Transverse colon (tissue), 4 donors: Measurements from ENCODE around the gene HIRIP3. TPM values are rescaled to one million over a fixed set of nuclear protein-coding genes. Genes with fewer than 3 reads are reported as not detected.
"Not testable (repeated sequence)": the region's sequence is repeated elsewhere in the genome, so short reads cannot be mapped to it uniquely, and the experiment has no call there.

ENCODE experiments used
- DNase-seq: peaks from one replicate; pipeline ENCODE4 v3.0.0-alpha.2; 2019
- H3K27ac ChIP-seq, 4 donors: fragments of 200-600 bp; sonication (generic); 2 replicates each; pipeline ENCODE4 v1.5.1; 2016 to 2018; ENCODE audit warnings: inconsistent platforms in 4 of 4
- H3K27me3 ChIP-seq: fragments of 200-600 bp; sonication (generic); 2 replicates; pipeline ENCODE4 v1.5.1; 2017; ENCODE audit warnings: inconsistent platforms
- H3K36me3 ChIP-seq, 4 donors: fragments of 200-600 bp; sonication (generic); 2 replicates each; pipeline ENCODE4 v1.5.1; 2017 to 2019; ENCODE audit warnings: inconsistent platforms in 4 of 4
- H3K4me1 ChIP-seq, 4 donors: fragments of 200-600 bp; sonication (generic); 2 replicates each; pipeline ENCODE4 v1.5.1; 2017 to 2020; ENCODE audit warnings: inconsistent platforms in 4 of 4
- H3K4me3 ChIP-seq, 4 donors: fragments of 200-600 bp; sonication (generic); 1 replicate in 1 of 4; 2 replicates in 3 of 4; pipeline versions ENCODE4 v1.5.1 to v1.6.1; 2017 to 2019; ENCODE audit warnings: inconsistent platforms in 4 of 4
- H3K9me3 ChIP-seq, 2 donors: fragments of 200-600 bp; sonication (generic); 2 replicates each; pipeline ENCODE4 v1.5.1; 2017 to 2019; ENCODE audit warnings: inconsistent platforms in 2 of 2
- EP300 ChIP-seq: sonication (generic); formaldehyde crosslinking; IDR thresholded peaks from one replicate; pipeline ENCODE4 v1.6.1; 2017; ENCODE audit warnings: antibody characterized with exemption, low read depth
- POLR2A ChIP-seq: fragments of 450-650 bp; IDR thresholded peaks from one replicate; pipeline ENCODE4 v1.6.1; 2016; ENCODE audit warnings: antibody characterized with exemption, mild to moderate bottlenecking, moderate library complexity
- POLR2AphosphoS5 ChIP-seq, 3 donors: sonication (generic); formaldehyde crosslinking; IDR thresholded peaks; one replicate each; pipeline ENCODE4 v1.6.1; 2016; ENCODE audit warnings: antibody characterized with exemption in 3 of 3
- WGBS, 2 donors: methylation state at CpG; one replicate each; pipeline ENCODE4 v1.1.5; 2018; ENCODE audit warnings: low coverage in 1 of 2; 5-methylcytosine and 5-hydroxymethylcytosine counted together
- in situ Hi-C, 4 donors: fragments of 200-750 bp; cut with MboI; loops; one replicate each; pipeline versions ENCODE4 v1.15.0 to v1.15.1; 2017; ENCODE audit warnings: low sequenced_read_pairs in 3 of 4, low pct_ligation_motif_present in 1 of 4, low pct_unique_long_range_greater_than_20kb in 1 of 4
- intact Hi-C: fragments of 100-400 bp; cut with DNase I; formaldehyde crosslinking; loops from one replicate; pipeline ENCODE4 v1.15.1; 2023; ENCODE audit warnings: low total_unique reads
- total RNA-seq, 4 donors: library from RNA; depleted of rRNA; stranded (reverse); fragments of >200 nt; gene quantifications; one replicate each; pipeline ENCODE4 v1.1.0, GENCODE V29; 2016
- TF ChIP-seq, protein P1 (sequence below), 5 experiments: fragments of 200-600 bp in 3 of 5; fragments of 450-650 bp in 2 of 5; sonication (generic) in 3 of 5; IDR thresholded peaks; 1 replicate in 2 of 5; 2 replicates in 3 of 5; pipeline ENCODE4 v1.5.1; 2016 to 2017; ENCODE audit warnings: antibody characterized with exemption in 5 of 5, inconsistent platforms in 3 of 5, mild to moderate bottlenecking in 2 of 5, moderate library complexity in 1 of 5

The HIRIP3 gene
- total RNA-seq, 4 donors from 2014 or later, result 1.8 to 11.7 (median 8.8) TPM

- in situ Hi-C loops (loop anchor here in 2 of 4 donors (25.0 kb wide), 2 partner anchors 156 to 331 kb away; partner anchors contain the start of genes CDIPT (in 2 of the 2) and QPRT (in 1 of the 2)), intact Hi-C loops (loop anchor here (5.0 kb wide), 1 partner anchor 1761 kb away; no protein-coding TSS in a partner anchor)
- no peak overlapping the region for H3K27ac ChIP-seq
- TF ChIP-seq, protein P1, sequence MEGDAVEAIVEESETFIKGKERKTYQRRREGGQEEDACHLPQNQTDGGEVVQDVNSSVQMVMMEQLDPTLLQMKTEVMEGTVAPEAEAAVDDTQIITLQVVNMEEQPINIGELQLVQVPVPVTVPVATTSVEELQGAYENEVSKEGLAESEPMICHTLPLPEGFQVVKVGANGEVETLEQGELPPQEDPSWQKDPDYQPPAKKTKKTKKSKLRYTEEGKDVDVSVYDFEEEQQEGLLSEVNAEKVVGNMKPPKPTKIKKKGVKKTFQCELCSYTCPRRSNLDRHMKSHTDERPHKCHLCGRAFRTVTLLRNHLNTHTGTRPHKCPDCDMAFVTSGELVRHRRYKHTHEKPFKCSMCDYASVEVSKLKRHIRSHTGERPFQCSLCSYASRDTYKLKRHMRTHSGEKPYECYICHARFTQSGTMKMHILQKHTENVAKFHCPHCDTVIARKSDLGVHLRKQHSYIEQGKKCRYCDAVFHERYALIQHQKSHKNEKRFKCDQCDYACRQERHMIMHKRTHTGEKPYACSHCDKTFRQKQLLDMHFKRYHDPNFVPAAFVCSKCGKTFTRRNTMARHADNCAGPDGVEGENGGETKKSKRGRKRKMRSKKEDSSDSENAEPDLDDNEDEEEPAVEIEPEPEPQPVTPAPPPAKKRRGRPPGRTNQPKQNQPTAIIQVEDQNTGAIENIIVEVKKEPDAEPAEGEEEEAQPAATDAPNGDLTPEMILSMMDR (IDR thresholded peaks at IDR 0.05), result no peak
- TF ChIP-seq EP300 (no peak), POLR2A (no peak), POLR2AphosphoS5 (IDR thresholded peaks at IDR 0.05) (no peak)
- no peaks in the 10 kb centered on the region for H3K9me3 ChIP-seq
- H3K4me3 ChIP-seq, result no peak overlapping the region
- H3K27me3 ChIP-seq, result no peaks in the 10 kb centered on the region
- WGBS, 2 donors, result 75 to 83% methylated on average over 1 to 4 of the region's 4 CpGs
- peaks cover 0 to 10% (median 4%) of the 10 kb centered on the region in 4 donors for H3K4me1 ChIP-seq
- no peak for DNase-seq
- no peaks in the 10 kb centered on the region for H3K36me3 ChIP-seq
Observed at GRCh38 chr16:30018731-30019158, 23.3 kb upstream of the HIRIP3 start.

DNA sequence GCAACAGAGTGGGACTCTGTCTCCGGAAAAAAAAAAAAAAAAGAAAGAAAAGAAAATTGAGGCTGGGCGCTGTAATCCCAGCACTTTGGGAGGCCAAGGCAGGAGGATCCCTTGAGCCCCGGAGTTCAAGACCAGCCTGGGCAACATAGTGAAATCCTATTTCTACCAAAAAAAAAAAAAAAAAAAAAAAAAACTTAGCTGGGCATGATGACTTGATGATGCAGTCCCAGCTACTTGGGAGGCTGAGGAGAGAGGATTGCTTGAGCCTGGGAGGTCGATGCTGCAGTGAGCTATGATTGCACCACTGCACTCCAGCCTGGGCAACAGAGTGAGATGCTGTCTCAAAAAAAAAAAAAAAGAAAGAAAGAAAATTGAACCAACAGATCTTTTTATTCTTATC lies 22.5 kb upstream of the HIRIP3 start:
- H3K4me3 ChIP-seq, H3K27ac ChIP-seq, H3K36me3 ChIP-seq, H3K27me3 ChIP-seq, DNase-seq, H3K9me3 ChIP-seq: not testable (repeated sequence)
- intact Hi-C loops (loop anchor here (5.0 kb wide), 1 partner anchor 1761 kb away; no protein-coding TSS in a partner anchor), in situ Hi-C loops (loop anchor here in 2 of 4 donors (25.0 kb wide), 2 partner anchors 156 to 331 kb away; partner anchors contain the start of genes CDIPT (in 2 of the 2) and QPRT (in 1 of the 2))
- 87 to 90% methylated on average over 2 to 4 of the region's 4 CpGs for WGBS, 2 donors
- H3K4me1 ChIP-seq, result peaks cover 0 to 10% (median 4%) of the 10 kb centered on the region in 4 donors

DNA sequence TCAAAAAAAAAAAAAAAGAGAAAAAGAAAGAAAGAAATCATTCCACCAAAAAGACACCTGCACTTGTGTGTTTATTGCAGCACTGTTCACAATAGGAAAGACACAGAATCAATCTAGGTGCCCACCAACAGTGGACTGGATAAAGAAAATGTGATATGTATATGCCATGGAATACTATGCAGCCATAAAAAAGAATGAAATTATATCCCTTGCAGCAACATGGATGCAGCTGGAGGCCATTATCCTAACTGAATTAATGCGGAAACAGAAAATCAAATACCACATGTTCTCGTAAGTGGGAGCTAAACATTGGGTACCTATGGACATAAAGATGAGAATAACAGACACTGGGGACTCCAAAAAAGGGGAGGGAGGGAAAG lies 21.9 kb upstream of the HIRIP3 start:
- Histone ChIP-seq H3K9me3 (no peaks in the 10 kb centered on the region), H3K27ac (no peak overlapping the region), H3K27me3 (peaks cover 5% of the 10 kb centered on the region), H3K4me3 (no peak overlapping the region), H3K4me1 (peaks cover 0 to 10% (median 4%) of the 10 kb centered on the region in 4 donors), H3K36me3 (no peaks in the 10 kb centered on the region)
- in situ Hi-C loops (loop anchor here in 2 of 4 donors (25.0 kb wide), 2 partner anchors 155 to 330 kb away; partner anchors contain the start of genes CDIPT (in 2 of the 2) and QPRT (in 1 of the 2)), intact Hi-C loops (loop anchor here (5.0 kb wide), 1 partner anchor 1760 kb away; no protein-coding TSS in a partner anchor)
- TF ChIP-seq POLR2AphosphoS5 (IDR thresholded peaks at IDR 0.05) (no peak), EP300 (no peak), POLR2A (no peak)
- TF ChIP-seq, protein P1 (IDR thresholded peaks at IDR 0.05), result no peak
- DNase-seq, result no peak
- 96 to 100% methylated on average over 2 of the region's 2 CpGs for WGBS, 2 donors

- no peaks in the 10 kb centered on the region for H3K9me3 ChIP-seq
- no peak overlapping the region for H3K4me3 ChIP-seq
- intact Hi-C loops, result loop anchor here (5.0 kb wide), 1 partner anchor 1759 kb away; no protein-coding TSS in a partner anchor
- 69 to 95% methylated on average over 3 to 8 of the region's 8 CpGs for WGBS, 2 donors
- TF ChIP-seq POLR2A (no peak), EP300 (no peak), POLR2AphosphoS5 (IDR thresholded peaks at IDR 0.05) (no peak)
- TF ChIP-seq, protein P1 (IDR thresholded peaks at IDR 0.05), result no peak
- DNase-seq, result no peak
- H3K27ac ChIP-seq, result no peak overlapping the region
- peaks cover 11% of the 10 kb centered on the region for H3K27me3 ChIP-seq
- no peaks in the 10 kb centered on the region for H3K36me3 ChIP-seq
- in situ Hi-C loops, result loop anchor here in 2 of 4 donors (25.0 kb wide), 2 partner anchors 154 to 329 kb away; partner anchors contain the start of genes CDIPT (in 2 of the 2) and QPRT (in 1 of the 2)
- H3K4me1 ChIP-seq, result peaks cover 0 to 10% (median 4%) of the 10 kb centered on the region in 4 donors
Observed at GRCh38 chr16:30016555-30017276, 21.3 kb upstream of the HIRIP3 start.

GRCh38 chr16:30015450-30015849 lies 20.0 kb upstream of the HIRIP3 start:
- H3K4me1 ChIP-seq, result peaks cover 6 to 14% (median 13%) of the 10 kb centered on the region in 4 donors
- not testable (repeated sequence) for H3K36me3 ChIP-seq, H3K27ac ChIP-seq, H3K4me3 ChIP-seq, H3K9me3 ChIP-seq, DNase-seq
- WGBS, 2 donors, result 94% methylated on average over 7 of the region's 7 CpGs; no CpG with 5 or more reads in 1 of the 2 donors
- in situ Hi-C loops (loop anchor here in 2 of 4 donors (25.0 kb wide), 2 partner anchors 153 to 328 kb away; partner anchors contain the start of genes CDIPT (in 2 of the 2) and QPRT (in 1 of the 2)), intact Hi-C loops (loop anchor here (5.0 kb wide), 1 partner anchor 1758 kb away; no protein-coding TSS in a partner anchor)
- peaks cover 24% of the 10 kb centered on the region for H3K27me3 ChIP-seq

GRCh38 chr16:30012598-30012997 lies 17.2 kb upstream of the HIRIP3 start:
- DNase-seq, H3K9me3 ChIP-seq, intact Hi-C loops, H3K27ac ChIP-seq, H3K4me3 ChIP-seq, H3K36me3 ChIP-seq: not testable (repeated sequence)
- in situ Hi-C loops, result loop anchor here in 2 of 4 donors (25.0 kb wide), 2 partner anchors 150 to 325 kb away; partner anchors contain the start of genes CDIPT (in 2 of the 2) and QPRT (in 1 of the 2)
- peaks cover 8 to 22% (median 15%) of the 10 kb centered on the region in 4 donors for H3K4me1 ChIP-seq
- 76 to 87% methylated on average over 8 to 14 of the region's 14 CpGs for WGBS, 2 donors
- H3K27me3 ChIP-seq, result peaks cover 42% of the 10 kb centered on the region
